HG03159 (cell line): ENCODE data around the gene S100A2.

Experiments used
- ATAC-seq: cut with Tn5 transposase; IDR thresholded peaks from one replicate; pipeline ENCODE4 v1.9.1; 2021; ENCODE audit warnings: mild to moderate bottlenecking, moderate library complexity; ENCODE audit not compliant: unreplicated experiment

S100A2 gene

DNA sequence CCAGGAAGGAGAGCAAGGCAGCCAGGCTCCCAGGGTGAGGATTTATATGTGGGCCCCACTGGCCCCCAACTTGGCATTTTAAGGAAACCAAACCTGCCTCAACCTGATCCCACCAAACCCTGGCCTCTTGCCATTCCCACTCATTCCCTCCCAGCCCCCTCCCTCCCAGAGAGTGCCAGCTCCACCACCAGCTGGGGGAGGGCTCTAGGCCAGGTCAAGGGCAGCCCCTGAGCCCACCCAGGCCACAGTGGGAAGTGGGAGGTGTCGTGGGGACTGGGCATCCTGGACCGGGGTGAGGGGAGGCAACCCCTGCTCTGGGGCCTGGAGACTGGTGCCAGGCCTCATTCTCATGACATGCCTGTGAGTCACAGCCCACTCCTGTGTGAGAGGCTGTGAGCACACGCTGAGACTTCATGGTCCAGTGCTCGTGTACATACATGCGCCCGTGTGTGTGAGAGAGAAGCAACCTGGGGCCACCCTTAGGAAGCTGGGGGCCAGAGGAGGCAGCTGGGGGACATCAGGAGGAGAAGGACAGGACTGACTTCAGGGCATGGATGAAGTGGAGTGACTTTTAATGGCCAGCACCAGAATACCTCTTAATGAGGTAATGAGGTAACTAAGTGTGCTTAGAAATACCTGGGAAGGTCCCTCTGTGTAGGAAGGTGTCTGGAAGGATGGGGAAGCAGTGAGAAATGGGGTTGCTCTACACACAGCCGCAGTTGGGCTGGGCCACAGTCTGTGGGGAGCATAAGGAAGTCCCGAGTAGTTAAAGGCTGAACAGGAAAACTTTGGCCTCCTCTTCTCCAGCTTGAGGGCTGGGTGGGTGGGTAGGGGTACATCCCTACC lies at the start of gene S100A2:
TSS of gene S100A2 (minus strand) at position 316 of the 846 bp plus-strand sequence. CDS start 1,967 bp downstream, outside the sequence.
- no peak for ATAC-seq

DNA sequence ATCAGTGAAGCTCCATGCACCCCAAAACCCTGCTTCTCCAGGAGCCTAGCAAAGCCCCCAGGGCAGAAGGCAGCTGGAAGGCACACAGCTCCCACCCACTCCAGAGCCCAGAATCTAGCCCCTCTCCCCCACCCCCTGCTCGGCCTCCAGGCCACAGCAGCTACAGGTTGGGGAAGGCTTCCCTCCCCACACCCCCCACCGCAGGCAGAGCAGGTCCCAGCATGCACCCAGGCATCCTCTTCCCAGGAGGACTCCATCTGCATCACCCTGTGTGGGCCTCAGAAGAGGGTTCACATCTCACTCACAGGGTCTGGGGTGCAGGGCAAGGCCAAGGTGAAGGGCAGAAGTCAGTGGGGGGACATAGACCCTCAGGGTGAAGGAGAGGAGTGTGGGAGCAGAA lies 49.8 kb upstream of the S100A2 start:
- ATAC-seq, result no peak

DNA sequence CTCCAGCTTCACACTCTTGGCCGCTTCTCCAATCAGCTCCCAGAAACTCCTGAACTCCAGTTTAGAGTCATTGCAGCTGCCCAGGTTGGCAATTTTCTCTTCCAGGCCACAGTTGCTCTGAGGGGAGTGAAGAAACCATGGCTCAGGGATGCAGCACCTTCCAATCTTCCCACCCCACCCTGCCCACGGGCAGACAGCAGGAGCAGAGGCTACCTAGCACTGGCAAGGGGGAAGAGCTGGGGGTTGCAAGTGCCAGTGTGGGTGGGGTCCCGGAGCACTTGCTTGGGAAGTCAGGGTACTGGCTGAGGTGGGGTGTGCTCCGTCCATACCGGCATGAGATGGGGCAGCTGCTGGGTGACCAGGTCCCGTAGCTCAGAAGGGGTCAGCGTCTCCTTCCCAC lies 49.3 kb upstream of the S100A2 start:
- ATAC-seq, result no peak

DNA sequence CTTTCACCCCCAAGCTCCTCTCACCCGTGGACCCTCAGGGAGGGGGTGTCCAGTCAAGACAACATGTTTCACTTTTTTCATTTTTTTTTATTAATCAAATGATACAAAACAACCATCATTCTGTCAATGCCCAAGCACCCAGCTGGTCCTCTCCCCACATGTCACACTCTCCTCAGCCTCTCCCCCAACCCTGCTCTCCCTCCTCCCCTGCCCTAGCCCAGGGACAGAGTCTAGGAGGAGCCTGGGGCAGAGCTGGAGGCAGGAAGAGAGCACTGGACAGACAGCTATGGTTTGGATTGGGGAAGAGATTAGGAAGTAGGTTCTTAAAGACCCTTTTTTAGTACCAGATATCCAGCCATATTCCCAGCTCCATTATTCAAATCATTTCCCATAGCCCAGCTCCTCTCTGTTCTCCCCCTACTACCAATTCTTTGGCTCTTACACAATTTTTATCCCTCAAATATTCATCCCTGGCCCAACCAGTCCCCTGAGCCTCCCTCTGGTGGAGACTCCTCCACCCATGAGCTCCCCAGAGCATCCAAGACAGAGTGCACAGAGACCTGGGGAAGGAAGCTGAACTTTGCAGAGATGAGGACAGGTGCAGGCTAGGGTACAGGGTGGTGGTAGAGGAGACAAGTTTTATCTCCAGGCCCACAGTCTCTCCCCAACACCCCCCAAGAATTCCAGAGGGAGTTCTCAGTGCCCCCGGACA lies 48.7 kb upstream of the S100A2 start:
- no peak for ATAC-seq

DNA sequence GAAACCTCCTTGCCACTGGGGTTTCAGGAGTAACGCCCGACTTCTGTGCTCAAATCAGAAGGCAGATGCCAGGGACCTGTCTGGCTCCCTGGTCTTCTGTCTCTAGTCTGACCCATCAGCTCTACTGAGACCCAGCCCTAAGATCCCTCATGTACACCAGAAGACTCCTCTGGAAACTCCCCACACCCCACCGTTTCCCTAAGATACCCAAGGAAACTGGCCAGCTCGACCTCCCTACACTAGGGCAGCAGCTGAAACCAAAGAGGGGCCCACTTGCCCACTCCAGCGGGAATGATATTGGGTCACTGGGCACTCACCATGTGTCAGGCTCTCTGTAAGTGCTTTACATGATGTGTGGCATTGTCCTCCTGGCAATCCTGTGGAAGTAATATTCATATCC lies 47.8 kb upstream of the S100A2 start:
- ATAC-seq, result no peak

DNA sequence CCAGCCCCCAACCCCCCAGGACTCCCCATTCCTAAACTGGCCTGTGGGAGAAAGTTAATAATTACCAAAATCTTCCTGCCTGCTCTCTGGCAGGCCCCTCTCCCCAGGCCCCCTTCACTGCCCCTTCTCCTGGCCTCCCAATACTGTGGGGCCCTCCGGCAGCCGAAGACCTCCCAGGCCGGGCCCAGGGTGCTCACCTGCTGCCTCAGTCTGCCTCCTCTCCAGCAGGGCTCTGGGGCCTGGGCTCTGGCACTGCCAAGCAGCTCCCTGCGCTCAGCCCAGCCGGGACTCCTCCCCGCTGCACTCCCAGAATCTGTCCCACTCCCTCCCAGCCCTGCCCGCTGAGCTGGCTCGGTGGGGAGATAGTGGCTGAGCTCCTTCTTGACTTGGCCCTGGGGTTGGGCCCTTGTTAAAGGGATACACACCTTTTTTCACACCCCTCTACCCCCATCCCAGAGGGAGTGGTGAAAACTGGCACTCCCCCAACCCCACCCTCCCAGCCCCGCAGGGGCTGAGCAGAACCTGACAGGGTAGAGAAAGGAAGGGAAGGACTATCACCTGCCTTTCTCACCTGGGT lies 47.2 kb upstream of the S100A2 start, which contains the start of gene S100A16:
TSS of gene S100A16 (minus strand) at position 383 of the 577 bp plus-strand sequence. CDS start 4,986 bp downstream, outside the sequence.
- ATAC-seq, result no peak

DNA sequence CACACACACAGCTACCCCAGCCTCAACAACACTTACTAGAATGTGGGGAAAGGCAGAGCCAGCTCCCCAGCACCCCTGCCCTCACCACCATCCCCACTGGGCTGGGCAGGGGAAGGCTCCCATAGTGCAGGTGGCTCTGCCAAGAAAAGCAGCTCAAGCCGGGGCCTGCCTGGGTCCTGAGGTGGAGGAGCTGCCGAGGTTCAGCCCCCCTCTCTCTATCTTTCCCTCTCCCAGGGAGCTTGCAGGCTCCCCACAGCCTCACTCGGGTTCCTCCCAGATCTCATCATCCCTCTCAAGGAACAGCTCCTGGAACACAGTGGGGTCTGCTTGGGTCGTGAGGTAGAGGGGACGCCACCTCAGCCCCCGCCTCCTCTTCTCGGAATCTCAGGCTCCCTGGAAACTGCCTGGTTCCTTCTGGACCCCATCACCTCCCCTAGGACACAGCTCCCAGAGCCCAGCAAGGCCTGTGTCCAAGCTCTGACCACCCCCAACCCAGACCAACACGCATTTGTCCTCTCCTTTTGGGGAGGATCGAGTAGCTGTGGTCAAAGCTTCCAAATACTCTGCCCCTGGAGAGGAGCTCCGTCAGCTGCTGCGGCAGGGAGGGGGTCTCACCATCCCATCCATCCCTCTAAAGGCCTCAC lies 46.6 kb upstream of the S100A2 start:
- no peak for ATAC-seq

DNA sequence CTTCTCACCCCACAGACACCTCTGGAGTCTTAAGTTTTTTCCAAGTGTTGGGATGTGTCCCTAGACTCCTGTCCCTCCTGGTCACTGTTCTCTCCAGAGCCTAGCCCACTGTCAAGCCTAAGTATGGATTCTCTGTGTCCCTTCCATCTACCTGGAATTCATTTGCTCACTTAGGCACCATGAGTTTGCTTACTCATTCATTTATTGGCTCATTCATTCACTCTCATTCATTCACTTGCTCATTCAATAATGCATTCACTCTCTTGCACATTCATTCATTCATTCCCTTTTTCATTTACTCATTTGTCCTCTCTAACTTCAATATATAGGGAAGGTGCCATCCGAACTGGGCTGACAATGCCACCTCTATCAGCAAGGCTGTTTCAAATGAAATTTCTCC lies 45.7 kb upstream of the S100A2 start:
- ATAC-seq, result no peak

DNA sequence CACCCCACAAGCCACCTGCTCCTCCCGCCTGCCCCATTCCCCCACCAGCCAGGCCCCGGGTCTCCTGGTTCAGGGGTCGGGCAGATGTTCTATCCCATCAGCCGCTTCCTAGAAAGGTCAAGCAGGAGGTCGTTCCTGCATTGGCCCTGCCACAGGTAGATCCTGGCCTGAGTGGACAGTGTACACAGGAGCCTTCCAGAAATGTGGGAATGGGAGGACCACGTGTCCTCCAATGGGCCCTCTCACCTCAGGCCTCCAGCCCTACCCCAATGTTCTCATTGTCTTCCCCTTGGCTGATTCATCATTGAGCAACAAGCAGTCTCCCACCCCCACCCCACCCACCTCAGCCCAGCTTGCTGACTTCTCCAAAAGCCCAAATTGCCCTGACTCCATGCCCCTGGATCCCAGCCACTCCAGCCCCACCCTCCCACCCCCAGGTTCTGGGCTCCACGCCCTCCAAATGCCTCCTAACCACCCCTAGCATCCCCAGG lies 45.2 kb upstream of the S100A2 start:
- ATAC-seq, result no peak

DNA sequence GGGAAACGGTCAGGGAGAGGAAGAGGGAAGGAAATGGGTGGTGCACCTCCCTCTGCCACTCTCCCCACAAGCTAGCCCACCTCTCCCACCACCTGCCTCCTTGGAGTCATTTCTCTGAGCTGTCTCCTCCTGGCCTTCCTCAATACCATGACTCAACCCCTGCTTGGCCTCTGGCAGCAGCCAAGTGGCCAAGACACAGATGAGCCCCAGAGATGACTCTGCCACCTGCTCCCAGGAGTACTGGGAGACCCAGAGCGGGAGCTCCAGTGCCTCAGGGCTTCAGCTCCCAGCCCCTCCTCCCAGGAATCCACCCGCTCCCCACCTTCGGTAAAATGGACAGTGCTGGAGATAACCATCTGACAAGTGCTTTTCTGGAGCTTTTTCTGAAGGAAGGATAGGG lies 44.7 kb upstream of the S100A2 start:
- ATAC-seq, result no peak

DNA sequence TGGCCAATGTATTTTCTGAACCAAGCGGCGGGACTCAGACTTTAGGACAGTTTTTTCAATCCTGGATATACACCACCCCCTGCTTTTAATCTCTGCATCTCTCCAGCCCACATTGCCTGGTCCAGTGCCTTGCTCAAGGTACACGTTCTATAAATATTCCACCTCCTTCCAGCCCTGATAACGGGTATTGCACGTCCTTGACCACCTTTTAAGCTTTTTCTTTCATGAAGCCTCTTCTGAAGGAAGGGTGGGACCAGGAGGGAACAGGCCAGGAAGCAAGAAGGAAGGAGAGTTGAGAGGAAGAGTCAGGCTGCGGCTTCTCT lies 43.9 kb upstream of the S100A2 start:
- ATAC-seq, result no peak

DNA sequence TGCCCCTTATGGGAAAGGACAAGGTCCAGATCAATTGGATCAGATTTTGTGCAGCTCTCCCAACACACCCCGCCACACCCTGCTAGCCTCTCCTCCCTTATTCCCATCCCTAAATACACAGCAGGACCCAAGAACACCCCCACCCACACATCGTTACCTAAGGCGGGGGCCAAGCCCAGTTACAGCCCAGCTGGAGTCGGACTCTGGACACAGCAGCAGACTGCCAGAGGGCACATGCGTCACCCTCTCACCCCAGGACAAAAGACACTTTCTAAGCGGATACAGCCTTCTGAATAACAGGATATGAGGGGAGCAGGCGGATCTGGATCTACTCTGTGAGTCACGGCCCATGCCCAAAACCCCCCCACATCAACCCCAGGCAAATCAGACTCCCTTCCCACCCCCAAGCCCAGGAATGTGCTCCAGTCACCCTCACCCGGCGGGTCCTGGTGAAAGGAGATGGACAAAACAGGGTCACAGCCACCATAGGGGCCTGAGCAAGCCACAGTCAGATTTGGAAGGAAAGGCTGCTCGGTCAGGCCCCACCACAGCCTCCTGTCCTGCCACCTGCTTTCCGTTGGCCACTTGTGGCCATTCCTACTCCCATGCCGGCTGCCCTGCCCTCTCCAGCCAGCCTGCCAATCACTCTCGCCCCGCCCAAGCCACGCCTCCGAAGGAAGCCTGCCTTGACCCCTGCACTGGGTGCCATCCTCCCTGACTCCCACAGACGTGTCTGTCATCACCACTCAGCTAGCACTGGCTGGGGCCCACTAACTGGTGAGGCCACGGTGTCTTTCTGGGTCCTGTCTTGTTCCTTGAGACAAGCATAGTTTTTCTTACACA lies 43.3 kb upstream of the S100A2 start:
- ATAC-seq, result no peak

DNA sequence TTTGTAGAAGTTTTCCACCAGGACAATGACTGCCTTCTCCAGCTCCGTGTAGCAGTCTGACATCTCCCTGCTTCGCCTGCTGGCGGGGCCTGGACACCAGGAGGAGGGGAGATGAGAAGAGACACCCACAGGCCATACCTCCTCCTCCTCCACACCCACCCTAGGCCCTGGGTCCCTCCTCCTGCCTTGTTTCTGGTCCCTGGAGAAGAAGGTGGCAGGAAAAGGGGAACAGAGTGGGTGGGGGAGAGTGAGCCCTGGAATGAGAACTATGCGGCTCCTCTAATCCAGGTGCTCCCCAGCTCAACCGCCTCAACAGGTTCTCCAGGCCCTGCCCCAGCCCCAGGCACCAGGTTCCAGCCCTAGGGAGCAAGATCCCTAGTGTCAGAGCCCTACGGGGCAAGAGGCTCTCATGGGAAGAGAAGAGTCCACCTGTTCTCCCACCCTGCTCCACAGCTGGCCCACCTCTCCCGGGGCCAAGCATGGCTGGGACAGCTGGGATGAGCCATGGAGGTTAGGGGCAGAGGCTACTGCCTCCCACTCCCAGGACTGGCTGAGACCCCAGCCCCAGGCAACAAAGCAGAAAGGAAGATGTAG lies 42.5 kb upstream of the S100A2 start:
- no peak for ATAC-seq

DNA sequence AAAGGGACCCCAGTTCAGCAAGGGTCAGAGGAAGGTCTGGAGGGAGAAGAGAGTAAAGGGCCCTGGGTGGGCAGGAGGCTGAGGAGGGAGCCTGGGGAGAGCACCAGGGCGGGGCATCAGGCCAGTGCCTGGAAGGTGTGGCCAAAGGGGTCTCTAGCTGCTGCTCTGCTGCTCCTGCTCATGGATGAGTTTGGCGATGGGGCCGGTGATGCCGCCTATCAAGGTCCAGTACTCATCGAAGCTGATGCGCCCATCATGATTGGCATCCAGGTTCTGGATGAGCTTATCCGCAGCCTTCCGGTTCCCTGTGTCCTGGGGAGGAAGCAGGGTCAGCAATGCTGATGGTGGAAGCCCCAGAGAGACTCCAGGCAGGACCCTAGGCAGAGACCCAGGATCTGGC lies 41.7 kb upstream of the S100A2 start:
- no peak for ATAC-seq

DNA sequence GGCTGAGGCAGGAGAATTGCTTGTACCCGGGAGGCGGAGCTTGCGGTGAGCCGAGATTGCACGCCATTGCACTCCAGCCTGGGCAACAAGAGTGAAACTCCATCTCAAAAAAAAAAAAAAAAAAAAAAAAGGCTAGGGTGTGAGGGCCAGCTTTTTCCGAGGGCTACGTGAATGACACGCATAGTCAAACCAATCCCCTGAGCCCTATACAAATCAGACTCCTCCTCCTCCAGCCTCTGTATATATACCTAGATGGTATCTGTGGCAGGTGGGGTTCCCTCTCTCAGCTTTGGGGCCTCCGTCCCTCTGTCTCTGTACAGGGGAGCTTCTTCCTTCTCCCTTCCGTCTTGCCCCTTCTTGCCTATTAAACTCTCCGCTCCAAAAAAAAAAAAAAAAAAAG lies 40.5 kb upstream of the S100A2 start:
- ATAC-seq, result no peak

DNA sequence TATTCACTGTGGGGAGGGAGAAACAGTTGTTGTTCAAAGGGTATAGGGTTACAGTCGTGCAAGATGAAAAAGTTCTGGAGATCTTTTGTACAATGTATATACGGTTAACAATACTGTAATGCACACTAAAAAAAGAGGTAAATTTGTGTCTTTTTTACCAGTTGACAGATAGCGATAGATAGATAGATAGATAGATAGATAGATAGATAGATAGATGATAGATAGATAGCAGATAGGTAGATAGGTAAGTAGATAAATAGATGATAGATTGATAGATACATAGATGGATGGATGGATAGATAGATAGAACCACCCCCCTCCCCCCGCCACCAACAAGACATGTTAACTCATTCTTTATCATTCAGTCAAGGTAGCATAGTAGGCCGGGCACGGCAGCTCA lies 37.1 kb upstream of the S100A2 start:
- ATAC-seq, result no peak

DNA sequence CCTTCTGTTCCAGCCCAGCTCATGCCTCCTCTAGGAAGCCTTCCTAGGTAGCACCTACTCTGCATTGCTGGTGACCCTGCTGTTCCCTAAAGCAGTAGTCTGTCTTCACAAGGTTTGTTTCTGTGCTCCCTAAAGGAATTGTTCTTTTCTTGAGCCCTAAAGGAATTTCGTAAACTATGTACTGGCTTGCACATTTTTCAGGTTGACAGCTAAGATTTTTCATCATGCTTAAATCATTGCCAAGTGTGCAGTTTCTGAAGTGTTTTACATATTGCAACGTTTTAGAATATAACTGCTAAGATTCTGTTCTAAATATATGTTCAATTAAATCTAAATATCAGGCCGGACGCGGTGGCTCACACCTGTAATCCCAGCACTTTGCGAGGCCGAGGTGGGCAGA lies 34.2 kb upstream of the S100A2 start:
- ATAC-seq, result no peak

DNA sequence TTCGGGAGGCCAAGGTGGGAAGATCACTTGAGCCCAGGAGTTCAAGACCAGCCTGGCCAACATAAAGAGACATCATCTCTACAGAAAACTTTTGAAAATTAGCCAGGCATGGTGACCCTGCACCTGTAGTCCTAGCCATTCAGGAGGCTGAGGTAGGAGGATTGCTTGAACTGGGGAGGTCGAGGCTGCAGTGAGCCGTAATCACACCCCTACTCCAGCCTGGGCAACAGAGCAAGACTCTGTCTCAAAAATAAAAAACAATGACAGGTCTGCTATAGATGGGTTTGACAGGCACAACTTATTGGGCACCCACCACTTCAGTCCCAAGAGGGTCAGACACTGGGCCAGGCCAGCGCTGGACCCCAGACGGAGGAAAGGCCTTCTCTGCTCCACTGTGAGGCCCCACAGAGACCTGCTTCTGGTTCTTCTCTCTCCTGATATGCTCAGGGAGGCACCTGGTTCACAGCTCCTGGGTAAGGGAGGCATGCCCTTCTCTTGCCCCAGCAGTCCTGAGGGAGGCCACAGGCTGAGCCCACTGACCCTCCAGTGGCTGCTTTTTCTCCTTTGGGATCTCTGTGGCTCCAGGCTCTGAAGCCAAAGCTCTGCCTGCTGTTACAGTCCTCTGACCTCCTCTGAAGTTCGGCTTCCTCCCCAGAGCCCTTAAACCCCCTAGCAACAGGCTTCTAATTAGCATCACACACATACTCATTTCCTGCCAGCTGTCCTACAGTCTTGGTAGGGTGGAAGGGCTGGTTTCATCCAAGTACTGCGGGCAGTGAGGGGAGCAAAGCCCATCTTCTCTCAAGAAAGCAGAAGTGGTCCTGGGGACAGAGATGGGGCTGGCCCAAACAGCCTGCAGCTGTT lies 32.9 kb upstream of the S100A2 start:
- ATAC-seq, result peak; percentile 97

DNA sequence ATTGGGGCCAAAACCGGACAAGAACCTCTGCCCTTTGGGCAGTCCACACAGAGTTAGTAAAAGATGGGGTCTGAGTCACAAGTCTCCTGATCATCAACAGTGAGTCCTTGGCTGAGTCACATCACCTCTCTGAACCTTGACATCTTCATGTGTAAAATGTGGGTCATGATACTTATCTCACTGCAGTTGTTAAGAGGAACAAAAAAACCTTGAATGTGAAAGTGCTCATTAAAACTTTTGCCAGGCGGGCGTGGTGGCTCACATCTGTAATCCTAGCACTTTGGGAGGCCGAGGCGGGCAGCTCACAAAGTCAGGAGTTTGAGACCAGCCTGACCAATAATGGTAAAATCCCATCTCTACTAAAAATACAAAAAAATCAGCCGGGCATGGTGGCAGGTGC lies 31.6 kb upstream of the S100A2 start:
- ATAC-seq, result no peak
